Liver (tissue), 3 donors: ENCODE results near the gene ENPP4.

ENCODE experiments used
- ATF3 ChIP-seq: IDR thresholded peaks from 2 replicates; pipeline ENCODE4 v1.6.1; 2016; ENCODE audit warnings: antibody characterized with exemption
- CTCF ChIP-seq: fragments of 150-350 bp; IDR thresholded peaks from 2 replicates; pipeline ENCODE4 v1.5.1; 2017; ENCODE audit warnings: improper control_type of control experiment, low read depth, low read length; ENCODE audit not compliant: missing input control
- EGR1 ChIP-seq, 2 donors: IDR thresholded peaks; 2 replicates each; pipeline ENCODE4 v1.6.1; 2016 to 2018; ENCODE audit warnings: antibody characterized with exemption in 2 of 2, low read depth in 2 of 2
- FOXA1 ChIP-seq: IDR thresholded peaks from 2 replicates; pipeline ENCODE4 v1.6.1; 2016; ENCODE audit warnings: antibody characterized with exemption
- FOXA2 ChIP-seq: IDR thresholded peaks from 2 replicates; pipeline ENCODE4 v1.6.1; 2016; ENCODE audit warnings: antibody characterized with exemption
- HNF4A ChIP-seq, 2 donors: conservative IDR thresholded peaks; 2 replicates each; pipeline ENCODE4 v1.6.1; 2016; ENCODE audit warnings: antibody characterized with exemption in 2 of 2, mild to moderate bottlenecking in 2 of 2
- JUND ChIP-seq, 2 donors: IDR thresholded peaks; 2 replicates each; pipeline ENCODE4 v1.6.1; 2016; ENCODE audit warnings: antibody characterized with exemption in 2 of 2
- MAX ChIP-seq: IDR thresholded peaks from 2 replicates; pipeline ENCODE4 v1.6.1; 2016; ENCODE audit warnings: antibody characterized with exemption
- RAD21 ChIP-seq, 2 donors: IDR thresholded peaks; 2 replicates each; pipeline ENCODE4 v1.6.1; 2016; ENCODE audit warnings: antibody characterized with exemption in 2 of 2, mild to moderate bottlenecking in 2 of 2
- REST ChIP-seq: IDR thresholded peaks from 2 replicates; pipeline ENCODE4 v1.6.1; 2016; ENCODE audit warnings: antibody characterized with exemption, mild to moderate bottlenecking
- RXRA ChIP-seq, 2 donors: IDR thresholded peaks; 2 replicates each; pipeline ENCODE4 v1.6.1; 2017 to 2018; ENCODE audit warnings: antibody characterized with exemption in 2 of 2, mild to moderate bottlenecking in 1 of 2
- SP1 ChIP-seq: IDR thresholded peaks from 2 replicates; pipeline ENCODE4 v1.6.1; 2018; ENCODE audit warnings: antibody characterized with exemption, mild to moderate bottlenecking
- TAF1 ChIP-seq: conservative IDR thresholded peaks from 2 replicates; pipeline ENCODE4 v1.6.1; 2016; ENCODE audit warnings: antibody characterized with exemption, mild to moderate bottlenecking
- ZBTB33 ChIP-seq: IDR thresholded peaks from 2 replicates; pipeline ENCODE4 v1.6.1; 2016; ENCODE audit warnings: antibody characterized with exemption
- donor health status: healthy.
- donor health status: healthy.

- TF ChIP-seq SP1 (no peak), ZBTB33 (no peak), JUND (IDR thresholded peaks at IDR 0.05) (no peak), CTCF (no peak), RAD21 (IDR thresholded peaks at IDR 0.05) (no peak), FOXA1 (no peak), EGR1 (IDR thresholded peaks at IDR 0.05; ENCODE audit: low read depth in 2 of 2) (no peak), TAF1 (no peak), ATF3 (no peak), HNF4A (conservative IDR thresholded peaks at IDR 0.05) (no peak), REST (no peak), MAX (no peak), FOXA2 (no peak), RXRA (IDR thresholded peaks at IDR 0.05) (no peak)
These were observed 14.5 kb downstream of the ENPP4 start for GRCh38 chr6:46144270-46144669.
